Epithelial cell of proximal tubule (primary cell): ENCODE measurements around the gene CDCA8. TPM values are rescaled to one million over a fixed set of nuclear protein-coding genes. Genes with fewer than 3 reads are reported as not detected.

ENCODE experiments used
- DNase-seq: peaks from one replicate; pipeline ENCODE4 v3.0.0-alpha.2; 2011; ENCODE audit warnings: low read depth
- H3K4me3 ChIP-seq: 2 replicates; pipeline ENCODE4 v1.5.1; 2011; ENCODE audit warnings: low read depth, mild to moderate bottlenecking, low read length
- CTCF ChIP-seq: conservative IDR thresholded peaks from 2 replicates; pipeline ENCODE4 v1.5.1; 2012; ENCODE audit warnings: low read depth, mild to moderate bottlenecking, low read length
- total RNA-seq: library from RNA; depleted of rRNA; stranded (reverse); fragments of >200 nt; gene quantifications from 2 replicates; pipeline ENCODE4 v1.2.3, GENCODE V29; 2015

The CDCA8 gene
- total RNA-seq, 1 donor from 2014 or later = 42.2 TPM

GRCh38 chr1:37714226-37714625, 21.9 kb downstream of the CDCA8 start:
- TF ChIP-seq CTCF = no peak
- DNase-seq = no peak
- no peak overlapping the region for H3K4me3 ChIP-seq

DNA sequence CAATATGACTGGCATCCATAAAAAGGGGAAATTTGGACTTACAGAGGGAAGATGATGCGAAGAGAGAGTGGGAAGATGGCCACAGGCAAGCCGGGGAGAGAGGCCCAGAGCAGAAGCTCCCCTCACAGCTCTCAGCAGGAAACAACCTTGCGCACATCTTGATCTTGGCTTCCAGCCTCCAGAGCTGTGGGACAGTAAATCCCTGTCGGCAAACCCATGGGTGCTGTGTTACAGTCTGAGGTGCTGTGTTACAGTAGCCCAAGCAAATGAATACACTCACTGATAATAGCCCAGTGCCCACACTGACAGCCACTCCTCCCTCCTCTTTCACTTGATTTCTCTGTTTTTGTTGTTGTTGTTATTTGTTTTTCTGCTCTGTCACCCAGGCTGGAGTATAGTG, 22.4 kb downstream of the CDCA8 start:
- no peak overlapping the region for H3K4me3 ChIP-seq
- TF ChIP-seq CTCF = no peak
- DNase-seq = no peak

GRCh38 chr1:37716321-37716720, 24.0 kb downstream of the CDCA8 start:
- TF ChIP-seq CTCF = no peak
- no peak overlapping the region for H3K4me3 ChIP-seq
- DNase-seq = no peak

DNA sequence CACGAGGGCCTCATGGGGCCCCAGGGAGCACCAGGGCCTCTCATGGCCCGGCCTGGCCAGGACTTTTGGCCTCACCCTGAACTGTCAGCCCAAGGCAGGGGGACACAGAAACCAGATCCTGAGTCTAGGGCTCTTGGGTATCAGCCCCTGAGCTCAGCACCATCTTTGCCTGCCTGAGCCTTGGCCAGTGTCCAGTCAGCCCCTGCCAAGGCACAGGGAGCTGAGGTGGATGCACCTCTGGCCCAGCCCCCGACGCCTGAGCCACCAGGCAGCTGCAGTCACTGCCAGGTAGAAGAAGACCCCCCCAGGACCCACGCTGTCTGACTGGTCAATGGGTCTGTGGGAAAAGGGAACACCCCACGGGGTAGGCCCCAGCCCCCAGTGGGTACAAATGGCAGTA, 25.3 kb downstream of the CDCA8 start:
- DNase-seq = no peak
- no peak overlapping the region for H3K4me3 ChIP-seq
- TF ChIP-seq CTCF = no peak

DNA sequence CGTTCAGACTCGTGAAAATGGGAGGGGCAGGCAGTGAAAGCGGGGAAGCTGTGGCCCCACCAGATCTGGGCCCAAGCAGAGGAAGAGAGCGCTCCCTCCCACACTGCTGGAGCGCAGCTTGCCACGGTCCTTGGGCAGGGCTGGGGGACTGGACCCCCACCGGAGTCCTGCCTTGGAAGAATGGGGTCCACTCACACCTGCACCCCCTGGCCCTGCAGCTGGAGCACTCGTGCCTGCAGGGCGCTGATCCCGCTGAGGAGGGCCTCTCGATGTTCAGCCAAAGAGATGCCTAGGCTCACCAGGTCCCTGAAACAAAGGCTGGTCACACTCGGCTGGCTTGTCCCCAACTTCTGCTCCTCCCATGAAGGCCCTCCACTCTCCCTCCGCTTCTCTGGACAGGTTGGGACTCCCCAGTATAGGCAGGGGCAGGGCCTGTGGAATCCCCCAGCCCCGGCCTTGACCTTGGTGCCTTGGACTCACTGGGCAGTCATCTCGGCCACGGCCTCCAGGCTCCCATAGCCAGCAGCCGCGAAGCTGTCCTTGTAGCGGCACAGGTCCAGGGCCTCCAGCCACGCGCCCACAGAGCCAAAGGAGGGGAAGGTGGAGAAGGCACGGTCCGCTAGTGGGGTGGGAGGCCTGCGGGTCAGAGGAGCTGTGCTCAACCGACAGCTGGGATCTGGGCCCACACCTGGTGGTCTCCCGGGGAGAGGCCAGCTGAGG, 26.0 kb downstream of the CDCA8 start:
- no peak overlapping the region for H3K4me3 ChIP-seq
- no peak for DNase-seq
- TF ChIP-seq CTCF = no peak

- no peak for DNase-seq
- no peak for TF ChIP-seq CTCF
Observed at GRCh38 chr1:37718901-37719571, 26.7 kb downstream of the CDCA8 start.

More at GRCh38 chr1:37718901-37719571, 26.7 kb downstream of the CDCA8 start:
- H3K4me3 ChIP-seq = no peak overlapping the region
